Activated CD8-positive, alpha-beta memory T cell treated with anti-CD3 and anti-CD28 coated beads, Interleukin-2, amount 50 U/mL, for 24 hours (primary cell): ENCODE measurements around the gene ZNF682.
"Not testable (repeated sequence)": the region's sequence is repeated elsewhere in the genome, so short reads cannot be mapped to it uniquely, and the experiment has no call there.

Source experiments
- DNase-seq: peaks from one replicate; pipeline ENCODE4 v3.0.0-alpha.2; 2020; ENCODE audit errors: extremely low read depth

The ZNF682 gene

GRCh38 chr19:19997656-19998268, 41.5 kb downstream of the ZNF682 start:
- no peak for DNase-seq

GRCh38 chr19:19966862-19967261, 72.4 kb downstream of the ZNF682 start:
- DNase-seq, result no peak

- DNase-seq, result not testable (repeated sequence)
Measured at GRCh38 chr19:19966126-19966525, 73.2 kb downstream of the ZNF682 start.

- no peak for DNase-seq
Measured at GRCh38 chr19:19964416-19964815, 74.9 kb downstream of the ZNF682 start.

GRCh38 chr19:19959151-19959799, 80.0 kb downstream of the ZNF682 start:
- peak; percentile 10 for DNase-seq

- not testable (repeated sequence) for DNase-seq
Measured at GRCh38 chr19:19957766-19958165, 81.5 kb downstream of the ZNF682 start.

- DNase-seq, result no peak
Measured at GRCh38 chr19:19956434-19957075, 82.8 kb downstream of the ZNF682 start.

GRCh38 chr19:19955208-19955607, 84.1 kb downstream of the ZNF682 start:
- DNase-seq, result no peak
